GM23338 (cell line): ENCODE data around the gene GUCY2C.

Source experiments
- CREB1 ChIP-seq: fragments of 250-450 bp; sonication (Bioruptor Pico); IDR thresholded peaks from 2 replicates; pipeline ENCODE4 v1.5.0; 2020; ENCODE audit warnings: low read depth, mild to moderate bottlenecking, moderate library complexity
- CTCF ChIP-seq, 2 experiments: fragments of 200-600 bp in 1 of 2; sonication (generic) in 1 of 2; conservative IDR thresholded peaks; 2 replicates each; pipeline versions ENCODE4 v1.5.1 to v1.6.1; 2016 to 2017; ENCODE audit warnings: antibody characterized with exemption in 2 of 2, low read depth in 2 of 2, mild to moderate bottlenecking in 2 of 2, moderate library complexity in 1 of 2
- ETS1 ChIP-seq: IDR thresholded peaks from 2 replicates; pipeline ENCODE4 v1.6.1; 2016; ENCODE audit warnings: antibody characterized with exemption
- EZH2 ChIP-seq: fragments of 200-600 bp; sonication (generic); IDR thresholded peaks from one replicate; pipeline ENCODE4 v1.8.0; 2017; ENCODE audit warnings: antibody characterized with exemption, mild to moderate bottlenecking, low read depth; ENCODE audit not compliant: unreplicated experiment
- EZH2phosphoT487 ChIP-seq: fragments of 200-600 bp; sonication (generic); IDR thresholded peaks from one replicate; pipeline ENCODE4 v1.8.1; 2018; ENCODE audit warnings: antibody characterized with exemption; ENCODE audit not compliant: unreplicated experiment
- JUNB ChIP-seq: IDR thresholded peaks from one replicate; pipeline ENCODE4 v1.6.1; 2016; ENCODE audit warnings: antibody characterized with exemption; ENCODE audit not compliant: unreplicated experiment
- POLR2AphosphoS5 ChIP-seq: IDR thresholded peaks from 2 replicates; pipeline ENCODE4 v1.6.1; 2016; ENCODE audit warnings: antibody characterized with exemption, low read depth
- REST ChIP-seq: IDR thresholded peaks from one replicate; pipeline ENCODE4 v1.6.1; 2018; ENCODE audit warnings: antibody characterized with exemption; ENCODE audit not compliant: unreplicated experiment
- STAT1 ChIP-seq: IDR thresholded peaks from one replicate; pipeline ENCODE4 v1.6.1; 2016; ENCODE audit warnings: antibody characterized with exemption; ENCODE audit not compliant: unreplicated experiment
- ZNF114 ChIP-seq: fragments of 250-450 bp; sonication (Bioruptor Pico); IDR thresholded peaks from 2 replicates; pipeline ENCODE4 v1.5.0; 2020; ENCODE audit warnings: mild to moderate bottlenecking, moderate library complexity
- ZNF331 ChIP-seq: fragments of 250-450 bp; sonication (Bioruptor Pico); IDR thresholded peaks from 2 replicates; pipeline ENCODE4 v1.5.0; 2020; ENCODE audit warnings: low read depth, mild to moderate bottlenecking, moderate library complexity

- TF ChIP-seq CTCF (conservative IDR thresholded peaks at IDR 0.05; ENCODE audit: low read depth in 2 of 2) (no peak), EZH2 (no peak), POLR2AphosphoS5 (no peak), JUNB (no peak), ZNF331 (CRISPR knock-in tag) (no peak), EZH2phosphoT487 (no peak), REST (no peak), ZNF114 (no peak), CREB1 (CRISPR knock-in tag) (no peak), STAT1 (no peak), ETS1 (no peak)
Measured at GRCh38 chr12:14619741-14620501, 76.5 kb downstream of the GUCY2C start.
